Measurements from ENCODE around the gene RAB25. TPM values are rescaled to one million over a fixed set of nuclear protein-coding genes. Genes with fewer than 3 reads are reported as not detected.

Gene RAB25
- total and polyA plus RNA-seq, 4 donors: 62.7 to 156 (median 87.2) TPM

DNA sequence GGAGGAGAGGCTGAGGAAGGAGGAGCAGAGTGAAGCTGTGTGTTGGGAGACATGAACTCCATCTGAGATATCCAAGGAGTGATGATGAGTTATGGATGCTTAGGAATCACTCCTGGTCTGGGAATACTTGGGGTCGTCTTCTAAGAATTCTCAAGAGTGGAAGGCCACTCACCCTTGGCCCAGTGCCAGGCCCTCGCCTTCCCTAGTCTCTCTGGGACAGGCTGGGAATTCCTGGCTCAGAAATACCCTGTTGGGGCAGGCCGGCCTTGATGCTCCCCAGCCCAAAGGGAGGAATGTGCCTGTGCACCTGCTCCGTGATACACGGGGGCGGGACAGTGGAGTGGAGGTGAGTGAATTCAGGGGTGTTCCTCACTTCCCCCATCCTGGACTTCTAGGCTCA, 40.9 kb downstream of the RAB25 start:
- Histone ChIP-seq H3K27me3 (ENCODE audit: control insufficient read depth in 3 of 3, insufficient read depth in 3 of 3, low read length in 2 of 3) (no peaks in the 10 kb centered on the region), H3K4me1 (ENCODE audit: control insufficient read depth in 5 of 5, insufficient read depth in 5 of 5, low read length in 5 of 5) (peaks cover 14 to 57% (median 39%) of the 10 kb centered on the region in 5 donors), H3K9me3 (ENCODE audit: control insufficient read depth in 4 of 4, insufficient read depth in 3 of 4, low read length in 3 of 4) (no peaks in the 10 kb centered on the region), H3K27ac (ENCODE audit: low read depth in 1 of 2, low read length in 1 of 2) (no peak overlapping the region), H3K4me3 (no peak overlapping the region), H3K9ac (ENCODE audit: insufficient read depth in 1 of 2, low read length in 2 of 2) (no peak overlapping the region), H3K36me3 (ENCODE audit: control insufficient read depth in 4 of 4, insufficient read depth in 4 of 4, low read length in 4 of 4) (peaks cover 0 to 4% (median 0%) of the 10 kb centered on the region in 4 donors)
- peak in 1 of 3 donors; percentile 30 for DNase-seq
- WGBS, 2 donors: 65 to 81% methylated on average over 6 of the region's 6 CpGs
- ATAC-seq (ENCODE audit: insufficient read depth, low FRiP score): no peak
- TF ChIP-seq, protein P1, sequence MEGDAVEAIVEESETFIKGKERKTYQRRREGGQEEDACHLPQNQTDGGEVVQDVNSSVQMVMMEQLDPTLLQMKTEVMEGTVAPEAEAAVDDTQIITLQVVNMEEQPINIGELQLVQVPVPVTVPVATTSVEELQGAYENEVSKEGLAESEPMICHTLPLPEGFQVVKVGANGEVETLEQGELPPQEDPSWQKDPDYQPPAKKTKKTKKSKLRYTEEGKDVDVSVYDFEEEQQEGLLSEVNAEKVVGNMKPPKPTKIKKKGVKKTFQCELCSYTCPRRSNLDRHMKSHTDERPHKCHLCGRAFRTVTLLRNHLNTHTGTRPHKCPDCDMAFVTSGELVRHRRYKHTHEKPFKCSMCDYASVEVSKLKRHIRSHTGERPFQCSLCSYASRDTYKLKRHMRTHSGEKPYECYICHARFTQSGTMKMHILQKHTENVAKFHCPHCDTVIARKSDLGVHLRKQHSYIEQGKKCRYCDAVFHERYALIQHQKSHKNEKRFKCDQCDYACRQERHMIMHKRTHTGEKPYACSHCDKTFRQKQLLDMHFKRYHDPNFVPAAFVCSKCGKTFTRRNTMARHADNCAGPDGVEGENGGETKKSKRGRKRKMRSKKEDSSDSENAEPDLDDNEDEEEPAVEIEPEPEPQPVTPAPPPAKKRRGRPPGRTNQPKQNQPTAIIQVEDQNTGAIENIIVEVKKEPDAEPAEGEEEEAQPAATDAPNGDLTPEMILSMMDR (IDR thresholded peaks at IDR 0.05; ENCODE audit: control extremely low read depth, extremely low read depth): no peak

DNA sequence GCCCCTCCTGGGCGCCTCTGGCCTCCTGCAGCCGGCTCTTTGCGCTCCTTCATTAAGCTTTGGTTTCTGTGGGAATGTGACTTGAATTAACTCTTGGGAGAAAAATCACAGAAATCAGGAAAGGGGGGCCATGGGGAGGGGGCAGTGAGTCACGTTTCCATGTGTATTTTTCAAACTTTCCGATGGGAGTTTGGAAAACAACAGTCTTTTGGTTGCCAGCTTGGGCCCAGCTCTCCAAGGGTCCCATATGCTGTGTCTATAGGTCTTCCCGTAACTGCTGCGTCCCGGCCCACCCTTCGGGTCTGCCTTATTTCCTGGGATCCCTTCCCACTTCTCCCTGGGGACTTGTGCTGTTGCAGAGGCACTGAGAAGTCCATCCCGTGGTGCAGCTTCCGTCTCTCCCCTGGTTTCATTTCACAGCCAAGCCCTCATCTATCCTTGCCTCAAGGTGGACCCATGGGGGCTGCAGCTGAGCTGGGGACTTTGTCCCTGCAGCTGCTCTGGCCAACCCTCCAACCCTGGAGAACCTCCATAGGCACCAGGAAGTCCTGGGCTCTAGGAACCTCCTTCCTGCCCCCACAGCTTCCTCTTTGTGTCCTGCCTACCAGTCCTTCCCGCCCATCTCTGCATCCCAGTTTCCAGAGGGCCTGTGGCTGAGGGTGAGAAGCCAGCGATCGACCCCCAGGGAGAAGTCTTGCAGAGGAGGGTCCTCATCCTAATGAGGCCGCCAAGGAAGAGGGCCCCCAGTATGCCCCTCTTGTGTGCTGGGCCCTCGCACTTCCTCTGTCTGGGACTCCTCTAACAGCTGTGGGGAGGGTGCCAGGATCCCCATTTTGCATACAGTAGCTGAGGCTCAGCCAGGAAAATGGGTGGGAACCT, 41.9 kb downstream of the RAB25 start:
- DNase-seq (peak in 2 of 3 donors; percentile 19 to 47), ATAC-seq (ENCODE audit: insufficient read depth, low FRiP score) (no peak)
- TF ChIP-seq, protein P1 (IDR thresholded peaks at IDR 0.05; ENCODE audit: control extremely low read depth, extremely low read depth): no peak
- peaks cover 0 to 4% (median 0%) of the 10 kb centered on the region in 4 donors for H3K36me3 ChIP-seq (ENCODE audit: control insufficient read depth in 4 of 4, insufficient read depth in 4 of 4, low read length in 4 of 4)
- H3K4me1 ChIP-seq (ENCODE audit: control insufficient read depth in 5 of 5, insufficient read depth in 5 of 5, low read length in 5 of 5): peaks cover 14 to 61% (median 39%) of the 10 kb centered on the region in 5 donors
- no peak overlapping the region for H3K4me3 ChIP-seq
- H3K9me3 ChIP-seq (ENCODE audit: control insufficient read depth in 4 of 4, insufficient read depth in 3 of 4, low read length in 3 of 4): no peaks in the 10 kb centered on the region
- 68 to 69% methylated on average over 16 of the region's 16 CpGs for WGBS, 2 donors
- H3K9ac ChIP-seq (ENCODE audit: insufficient read depth in 1 of 2, low read length in 2 of 2): no peak overlapping the region
- no peaks in the 10 kb centered on the region for H3K27me3 ChIP-seq (ENCODE audit: control insufficient read depth in 3 of 3, insufficient read depth in 3 of 3, low read length in 2 of 3)
- peak overlapping the region; percentile 24 to 97 for H3K27ac ChIP-seq (ENCODE audit: low read depth in 1 of 2, low read length in 1 of 2)

DNA sequence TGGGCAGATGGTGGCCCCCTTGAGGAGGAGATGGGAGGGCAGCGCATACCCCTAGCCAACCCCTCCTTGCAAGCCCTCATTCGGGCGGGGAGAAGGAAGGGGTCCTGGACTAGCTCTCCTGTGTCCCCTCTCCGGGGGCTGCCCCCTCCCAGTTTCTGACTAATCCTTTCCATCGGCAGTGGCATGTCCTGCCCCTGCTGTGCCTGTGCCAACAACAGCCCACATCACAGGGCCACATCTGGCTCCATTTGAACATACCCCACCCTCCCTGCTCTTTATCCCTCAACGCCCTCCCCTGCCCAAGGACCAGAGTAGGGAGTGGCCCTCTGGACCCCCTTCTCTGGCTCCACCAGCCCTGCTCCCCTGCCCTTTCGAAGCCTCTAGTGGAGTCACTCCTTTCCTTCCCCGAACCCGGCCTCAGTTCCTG, 42.6 kb downstream of the RAB25 start:
- peaks cover 14 to 61% (median 39%) of the 10 kb centered on the region in 5 donors for H3K4me1 ChIP-seq (ENCODE audit: control insufficient read depth in 5 of 5, insufficient read depth in 5 of 5, low read length in 5 of 5)

More for the DNA sequence above, 42.6 kb downstream of the RAB25 start:
- Histone ChIP-seq H3K9ac (ENCODE audit: insufficient read depth in 1 of 2, low read length in 2 of 2) (peak overlapping the region in 1 of 2 donors; percentile 86), H3K4me3 (no peak overlapping the region), H3K9me3 (ENCODE audit: control insufficient read depth in 4 of 4, insufficient read depth in 3 of 4, low read length in 3 of 4) (no peaks in the 10 kb centered on the region), H3K36me3 (ENCODE audit: control insufficient read depth in 4 of 4, insufficient read depth in 4 of 4, low read length in 4 of 4) (peaks cover 0 to 1% (median 0%) of the 10 kb centered on the region in 4 donors), H3K27me3 (ENCODE audit: control insufficient read depth in 3 of 3, insufficient read depth in 3 of 3, low read length in 2 of 3) (no peaks in the 10 kb centered on the region), H3K27ac (ENCODE audit: low read depth in 1 of 2, low read length in 1 of 2) (peak overlapping the region; percentile 24 to 97)
- DNase-seq (peak in 2 of 3 donors; percentile 38 to 49), ATAC-seq (ENCODE audit: insufficient read depth, low FRiP score) (no peak)
- WGBS, 2 donors: 54 to 61% methylated on average over 9 of the region's 9 CpGs
- TF ChIP-seq, protein P1 (IDR thresholded peaks at IDR 0.05; ENCODE audit: control extremely low read depth, extremely low read depth): no peak
